Measurements from ENCODE around the gene MALAT1.
"Not testable (repeated sequence)": the region's sequence is repeated elsewhere in the genome, so short reads cannot be mapped to it uniquely, and the experiment has no call there.

MALAT1 gene
- 1,869 to 12,770 (median 4,705) reads per million in 17 experiments for total RNA-seq

GRCh38 chr11:65498977-65499712, at the start of gene MALAT1:
Gene MALAT1 (plus strand): TSS chr11:65499045.
- DNase-seq, result peak; percentile 95 to 98 (median 96)

GRCh38 chr11:65451301-65451700, 47.5 kb upstream of the MALAT1 start:
- not testable (repeated sequence) for DNase-seq

- not testable (repeated sequence) for DNase-seq
Observed at GRCh38 chr11:65452259-65452658, 46.6 kb upstream of the MALAT1 start.

- DNase-seq, result peak; percentile 50 to 89 (median 74)
Observed at GRCh38 chr11:65452806-65453490, 45.9 kb upstream of the MALAT1 start.

GRCh38 chr11:65454311-65454695, 44.5 kb upstream of the MALAT1 start:
- no peak for DNase-seq

DNA sequence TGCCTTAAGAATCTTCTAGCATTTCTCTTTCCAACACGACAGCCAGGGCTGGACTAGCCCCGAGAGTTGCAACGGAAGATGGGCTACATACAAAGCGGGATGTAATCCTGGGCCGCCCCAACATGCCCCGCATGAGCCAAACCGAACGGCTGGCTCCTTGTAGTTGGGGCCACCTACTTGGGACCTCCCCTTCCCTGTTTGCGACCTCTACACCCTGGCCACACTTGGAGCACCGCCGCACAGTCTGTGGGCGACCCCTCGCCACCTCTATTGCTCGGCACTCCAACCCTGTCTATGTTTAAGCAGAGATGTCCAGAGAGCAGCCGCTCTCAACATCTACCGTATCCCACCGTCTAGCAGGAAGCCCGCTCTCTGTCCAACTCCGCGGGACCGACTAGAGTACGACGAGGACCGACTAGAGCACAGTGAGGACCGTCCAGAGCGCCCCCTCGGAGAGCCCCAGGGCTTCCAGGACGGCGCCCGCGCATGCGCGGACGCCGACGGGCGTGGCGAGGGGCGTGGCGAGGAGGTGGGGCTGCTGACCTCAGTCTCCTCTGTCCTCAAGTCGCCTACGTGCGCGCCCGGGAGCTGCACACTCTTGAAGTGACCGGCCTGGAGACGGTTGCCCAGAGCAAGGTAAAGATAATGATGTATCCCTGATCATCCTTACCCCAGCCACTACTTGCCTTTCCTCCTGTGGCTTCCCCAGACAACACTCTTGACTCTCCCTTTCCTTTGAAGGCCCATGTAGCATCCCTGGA, 44.0 kb upstream of the MALAT1 start:
- DNase-seq, result peak; percentile 92 to 96 (median 94)

DNA sequence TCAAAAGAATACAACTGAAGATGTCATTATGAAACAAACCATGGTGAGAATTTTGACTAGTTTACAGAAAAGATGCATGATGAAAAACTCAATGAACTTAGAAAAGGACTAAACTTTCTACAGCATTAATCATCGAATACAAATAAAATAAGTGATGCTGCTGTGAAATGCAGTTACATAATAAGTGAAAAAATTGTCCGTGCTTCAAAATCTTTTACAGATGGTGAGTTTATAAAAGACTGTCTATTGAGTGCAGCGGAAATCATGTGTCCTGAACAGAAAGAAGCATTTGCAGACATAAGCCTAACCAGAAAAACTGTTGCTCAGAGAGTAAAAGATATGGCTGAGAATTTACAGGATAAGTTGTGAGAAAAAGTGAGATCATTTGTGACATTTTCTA, 42.4 kb upstream of the MALAT1 start:
- no peak for DNase-seq

- DNase-seq, result no peak
Observed at GRCh38 chr11:65459552-65459951, 39.3 kb upstream of the MALAT1 start.

GRCh38 chr11:65465471-65465870, 33.4 kb upstream of the MALAT1 start:
- DNase-seq, result not testable (repeated sequence)

DNA sequence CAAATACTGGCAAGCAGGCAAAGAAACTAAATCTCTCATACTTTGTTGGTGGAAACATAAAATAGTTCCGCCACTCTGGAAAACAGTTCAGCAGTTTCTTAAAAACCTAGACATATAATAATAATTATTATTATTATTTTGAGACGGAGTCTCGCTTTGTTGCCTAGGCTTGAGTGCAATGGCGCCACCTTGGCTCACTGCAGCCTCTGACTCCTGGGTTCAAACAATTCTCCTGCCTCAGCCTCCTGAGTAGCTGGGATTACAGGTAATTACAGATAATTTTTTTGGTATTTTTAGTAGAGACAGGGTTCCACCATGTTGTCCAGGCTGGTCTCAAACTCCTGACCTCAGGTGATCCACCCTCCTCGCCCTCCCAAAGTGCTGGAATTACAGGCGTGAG, 31.5 kb upstream of the MALAT1 start:
- DNase-seq, result not testable (repeated sequence)

DNA sequence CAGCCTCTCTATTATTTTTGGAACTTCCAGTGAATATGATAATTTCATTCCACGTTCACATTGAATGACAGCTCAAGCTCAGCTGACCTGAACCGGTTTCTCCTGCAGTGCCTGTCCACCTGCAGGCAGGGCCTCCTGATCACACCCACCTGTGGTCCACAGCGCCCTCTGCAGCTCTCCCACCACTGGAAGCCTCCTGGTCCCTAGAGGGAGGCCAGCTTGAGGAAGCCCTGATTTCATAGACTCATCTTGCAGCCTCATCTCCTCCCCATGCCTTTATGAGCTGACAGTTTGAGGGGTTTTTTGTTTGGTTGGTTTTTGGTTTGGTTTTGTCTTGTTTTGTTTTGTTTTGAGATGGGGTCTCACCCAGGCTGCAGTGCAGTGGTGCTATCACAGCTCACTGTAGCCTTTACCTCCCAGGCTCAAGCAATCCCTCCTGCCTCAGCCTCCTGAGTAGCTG, 29.9 kb upstream of the MALAT1 start:
- peak; percentile 39 to 77 (median 60) for DNase-seq

DNA sequence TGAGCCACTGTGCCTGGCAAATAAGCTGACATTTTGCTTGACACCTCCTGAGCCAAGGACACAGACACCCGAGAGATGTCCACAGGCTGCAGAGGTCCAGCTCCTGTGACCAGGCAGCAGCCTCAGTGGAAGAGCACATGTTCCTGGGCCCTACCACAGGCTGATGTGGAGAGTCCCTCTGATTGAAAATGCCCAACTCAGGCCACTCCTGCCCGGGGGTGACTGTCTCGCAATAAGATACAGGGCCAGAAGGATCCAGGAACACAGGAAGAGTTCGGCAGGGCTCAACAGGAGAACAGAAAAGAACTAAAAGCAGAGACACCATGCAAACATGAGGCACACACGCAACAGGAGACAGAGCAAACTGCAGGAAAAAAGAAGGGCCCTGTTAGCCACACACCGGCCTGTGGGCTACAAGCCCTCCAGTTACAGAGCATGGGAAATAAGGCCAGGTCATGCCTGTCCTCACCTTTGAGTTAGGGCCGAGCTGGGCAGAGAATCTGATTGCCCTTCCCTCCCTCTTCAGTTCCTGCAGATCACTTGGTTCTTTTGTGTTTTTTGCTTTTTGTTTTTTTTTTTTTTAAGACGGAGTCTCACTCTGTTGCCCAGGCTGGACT, 28.3 kb upstream of the MALAT1 start:
- DNase-seq, result no peak

- peak; percentile 74 to 88 (median 85) for DNase-seq
Observed at GRCh38 chr11:65471447-65471891, 27.4 kb upstream of the MALAT1 start.

GRCh38 chr11:65472588-65473277, 26.1 kb upstream of the MALAT1 start:
- DNase-seq, result peak in 1 of 4 experiments; percentile 23

GRCh38 chr11:65473278-65473860, 25.5 kb upstream of the MALAT1 start:
- DNase-seq, result no peak

GRCh38 chr11:65474864-65475263, 24.0 kb upstream of the MALAT1 start:
- DNase-seq, result no peak

DNA sequence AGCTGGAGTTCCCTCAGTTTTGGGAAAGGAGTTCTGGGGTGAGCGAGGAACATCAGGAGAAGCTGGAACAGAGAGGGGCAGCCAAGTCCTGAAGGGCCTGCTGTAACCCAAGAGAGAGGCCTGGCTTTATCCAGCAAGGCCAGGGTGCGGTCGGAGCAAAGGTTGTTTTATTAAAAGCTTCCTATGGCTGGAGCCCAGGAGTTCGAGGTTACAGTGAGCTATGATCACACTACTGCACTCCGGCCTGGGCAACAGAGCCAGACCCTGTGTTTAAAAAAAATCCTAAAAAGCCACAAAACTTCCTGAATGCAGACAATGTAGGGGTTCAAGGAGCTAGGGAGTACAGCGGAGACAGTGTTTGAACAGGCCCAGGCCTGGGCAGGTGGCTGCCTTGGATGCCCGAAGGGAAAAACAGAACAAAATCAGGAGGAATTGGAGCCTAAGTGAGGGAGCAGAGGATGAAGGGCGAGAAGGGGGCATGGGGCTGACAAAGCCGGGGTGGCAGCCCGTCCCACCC, 22.2 kb upstream of the MALAT1 start:
- peak in 1 of 4 experiments; percentile 27 for DNase-seq

DNA sequence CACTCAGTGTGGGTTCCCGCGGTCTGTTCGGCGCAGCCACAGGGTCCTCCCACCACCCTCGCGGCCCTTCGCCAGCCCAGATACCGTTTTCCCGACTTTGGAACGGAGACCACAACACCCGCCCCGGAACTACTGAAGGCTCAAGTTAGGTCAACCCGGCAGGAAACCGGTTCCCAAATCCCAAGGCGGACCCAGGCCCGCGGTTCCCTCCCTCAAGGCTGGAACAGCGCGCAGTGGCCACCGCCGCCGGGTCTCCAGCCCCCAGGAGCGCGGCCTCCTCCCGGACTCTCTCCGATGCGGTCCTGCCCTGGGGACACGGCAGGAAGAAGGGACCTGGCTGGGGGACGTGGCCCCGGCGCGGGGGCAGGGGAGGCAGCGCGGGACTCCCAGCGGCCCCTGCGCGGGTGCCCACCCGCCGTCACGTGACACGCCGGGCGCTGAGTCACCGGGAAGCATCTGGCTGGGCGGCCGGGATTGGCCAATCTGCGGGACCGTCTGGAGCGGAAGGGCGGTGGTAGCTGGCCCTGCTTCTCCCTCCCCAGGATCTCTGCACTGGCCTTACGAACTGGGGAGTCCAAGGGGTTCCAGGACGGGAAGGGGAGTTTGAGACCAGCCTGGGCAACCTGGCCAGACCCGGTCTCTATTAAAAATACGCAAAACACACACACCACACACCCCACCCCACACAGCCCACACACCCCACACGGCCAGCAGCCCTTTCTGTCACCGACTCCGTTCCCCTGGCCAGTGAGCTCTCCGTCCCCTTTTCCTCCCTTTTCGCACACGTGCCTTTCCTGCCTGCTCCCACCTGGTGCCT, 21.5 kb upstream of the MALAT1 start:
- peak; percentile 98 to 99 (median 99) for DNase-seq

DNA sequence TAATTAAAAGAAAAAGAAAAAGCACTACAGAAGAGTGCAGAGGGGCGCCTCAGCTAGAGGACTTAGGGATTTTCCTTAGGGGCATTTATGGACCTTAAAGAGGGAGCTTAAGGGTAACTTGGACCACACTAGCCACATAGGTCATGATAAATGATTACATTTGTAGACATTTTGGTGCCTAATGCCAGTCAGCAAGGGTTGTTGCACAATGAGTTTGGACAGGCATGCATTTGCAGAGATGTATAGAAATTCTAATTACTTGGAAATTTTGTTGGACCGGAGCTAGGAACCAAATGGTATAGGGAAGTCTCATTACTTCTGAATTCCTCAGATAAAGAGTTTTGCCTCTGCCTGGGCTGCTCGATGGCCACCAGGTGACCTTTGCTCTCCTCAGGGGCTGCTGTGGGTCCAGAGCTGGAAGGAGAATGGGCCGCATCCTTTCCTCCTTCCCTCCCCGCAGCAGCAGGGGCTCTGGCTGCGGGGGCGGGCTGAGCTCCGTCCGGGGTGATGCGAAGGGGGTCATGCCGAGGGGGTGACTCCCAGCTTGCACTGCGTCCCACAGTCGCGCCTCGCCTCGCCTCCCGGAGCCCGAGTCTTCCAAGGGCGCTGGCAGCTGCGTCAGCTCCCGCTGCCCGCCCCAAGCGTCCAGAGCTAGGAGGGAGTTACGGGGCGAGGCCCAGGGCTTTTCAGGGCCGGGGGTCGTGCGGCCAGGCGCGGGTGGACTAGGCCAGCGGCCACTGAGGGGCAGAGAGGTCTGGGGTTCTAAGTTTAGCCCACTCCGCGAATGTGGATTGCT, 20.3 kb upstream of the MALAT1 start:
- peak in 3 of 4 experiments; percentile 21 to 37 (median 34) for DNase-seq

Measured in suppressor macrophage (primary cell).